SU-DHL-6 (cell line): ENCODE results near the gene KHDC4.

Experiments
- H2AFZ ChIP-seq: fragments of 200-600 bp; sonication (generic); 2 replicates; pipeline ENCODE4 v1.6.1; 2014; ENCODE audit warnings: low read depth, mild to moderate bottlenecking, moderate library complexity, mixed read lengths, antibody characterized with exemption, low read length; ENCODE audit not compliant: severe bottlenecking
- H3F3A ChIP-seq: fragments of 200-600 bp; shearing (Covaris generic); 2 replicates; pipeline ENCODE4 v1.6.0; 2016; ENCODE audit warnings: antibody characterized with exemption, mild to moderate bottlenecking; ENCODE audit not compliant: insufficient read depth
- H3K27ac ChIP-seq: fragments of 200-600 bp; sonication (generic); 2 replicates; pipeline ENCODE4 v1.5.1; 2016; ENCODE audit warnings: low read depth, mild to moderate bottlenecking, low read length, moderate library complexity, mixed read lengths
- H3K27me3 ChIP-seq: fragments of 200-600 bp; sonication (generic), shearing (Covaris generic); 2 replicates; pipeline ENCODE4 v1.6.0; 2014; ENCODE audit warnings: mild to moderate bottlenecking, low read length
- H3K36me3 ChIP-seq: fragments of 200-600 bp; sonication (generic); 2 replicates; pipeline ENCODE4 v1.6.1; 2014; ENCODE audit warnings: mild to moderate bottlenecking, low read length, mixed read lengths
- H3K4me2 ChIP-seq: fragments of 300-600, 200-600 bp; shearing (Covaris generic), sonication (generic); 2 replicates; pipeline ENCODE4 v1.6.0; 2014; ENCODE audit warnings: low read length, low read depth, mild to moderate bottlenecking; ENCODE audit not compliant: poor library complexity, severe bottlenecking
- H3K4me3 ChIP-seq: fragments of 200-600 bp; sonication (generic); 2 replicates; pipeline ENCODE4 v1.5.1; 2014; ENCODE audit warnings: antibody characterized with exemption, low read length, mild to moderate bottlenecking, mixed read lengths; ENCODE audit not compliant: insufficient read depth, poor library complexity, severe bottlenecking
- H3K79me2 ChIP-seq: fragments of 200-600 bp; sonication (generic); 2 replicates; pipeline ENCODE4 v1.6.1; 2014; ENCODE audit warnings: mild to moderate bottlenecking, low read length, moderate library complexity; ENCODE audit not compliant: insufficient read depth
- H3K9ac ChIP-seq: fragments of 200-600 bp; sonication (generic); 2 replicates; pipeline ENCODE4 v1.7.0; 2014; ENCODE audit warnings: mild to moderate bottlenecking, low read length
- H3K9me2 ChIP-seq: fragments of 200-600 bp; sonication (generic); replicated peaks from 2 replicates; pipeline ENCODE4 v1.6.1; 2014; ENCODE audit warnings: low read length; ENCODE audit not compliant: insufficient read depth
- H3K9me3 ChIP-seq: fragments of 200-600 bp; sonication (generic); 2 replicates; pipeline ENCODE4 v1.6.1; 2014; ENCODE audit warnings: low read length, mixed read lengths; ENCODE audit not compliant: insufficient read depth
- H4K20me1 ChIP-seq: fragments of 200-600 bp; sonication (generic); 2 replicates; pipeline ENCODE4 v1.6.1; 2014; ENCODE audit warnings: low read depth, mild to moderate bottlenecking, antibody characterized with exemption, low read length, moderate library complexity, mixed read lengths
- EZH2phosphoT487 ChIP-seq: fragments of 200-600 bp; sonication (generic), shearing (Covaris generic); conservative IDR thresholded peaks from 2 replicates; pipeline ENCODE4 v1.6.1; 2018; ENCODE audit warnings: mild to moderate bottlenecking, antibody characterized with exemption, low read length, moderate library complexity, mixed read lengths
- TF ChIP-seq, protein P1 (sequence below): fragments of 200-600 bp; sonication (generic); IDR thresholded peaks from one replicate; pipeline ENCODE4 v1.5.1; 2017; ENCODE audit warnings: antibody characterized with exemption, mild to moderate bottlenecking, low read length, moderate library complexity; ENCODE audit not compliant: insufficient read depth, poor library complexity, severe bottlenecking

KHDC4 gene

DNA sequence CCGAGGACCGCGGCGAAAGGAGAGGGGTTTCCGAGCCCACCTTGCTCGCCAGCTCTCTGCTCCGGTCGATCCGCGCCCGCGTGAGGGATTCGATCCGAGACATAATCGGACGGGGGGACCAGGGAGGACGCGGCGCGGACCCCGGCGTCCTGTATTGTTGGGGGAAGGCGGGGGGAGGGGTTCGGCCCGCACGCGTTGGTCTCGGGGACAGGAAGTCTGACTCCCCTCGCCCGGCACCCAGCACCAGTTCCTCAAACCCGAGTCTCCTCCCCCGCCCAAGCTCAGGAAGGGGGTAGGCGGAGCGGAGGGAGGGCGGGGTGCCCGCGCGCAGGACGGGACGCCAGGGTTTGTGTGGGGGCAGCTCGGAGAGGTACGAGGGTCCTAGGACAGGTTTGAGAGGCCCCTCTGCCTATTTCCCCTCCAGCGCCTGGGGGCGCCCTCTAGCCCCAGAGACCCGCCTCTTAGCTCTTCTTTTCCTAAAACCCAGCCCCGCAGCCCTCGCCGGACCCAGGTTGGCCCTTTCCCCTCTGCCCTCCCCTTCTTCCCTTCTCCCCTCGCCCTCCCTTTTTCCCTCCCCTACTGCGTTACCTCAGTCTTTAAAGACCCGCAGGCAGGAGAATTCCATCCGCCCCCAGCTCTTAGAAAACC, 44.2 kb upstream of the KHDC4 start, which contains the start of gene ARHGEF2:
ARHGEF2 (minus strand) TSS at position 223 of the 648 bp plus-strand sequence; CDS start at position 103, 120 bp downstream.
- H3K9me2 ChIP-seq = no peaks in the 10 kb centered on the region
- peak within 1 kb of the TSS; percentile 97 for H3K27ac ChIP-seq
- H3K9me3 ChIP-seq = no peaks in the 10 kb centered on the region
- peak within 1 kb of the TSS; percentile 94 for H3K4me3 ChIP-seq
- no peak for TF ChIP-seq EZH2phosphoT487
- TF ChIP-seq, protein P1, sequence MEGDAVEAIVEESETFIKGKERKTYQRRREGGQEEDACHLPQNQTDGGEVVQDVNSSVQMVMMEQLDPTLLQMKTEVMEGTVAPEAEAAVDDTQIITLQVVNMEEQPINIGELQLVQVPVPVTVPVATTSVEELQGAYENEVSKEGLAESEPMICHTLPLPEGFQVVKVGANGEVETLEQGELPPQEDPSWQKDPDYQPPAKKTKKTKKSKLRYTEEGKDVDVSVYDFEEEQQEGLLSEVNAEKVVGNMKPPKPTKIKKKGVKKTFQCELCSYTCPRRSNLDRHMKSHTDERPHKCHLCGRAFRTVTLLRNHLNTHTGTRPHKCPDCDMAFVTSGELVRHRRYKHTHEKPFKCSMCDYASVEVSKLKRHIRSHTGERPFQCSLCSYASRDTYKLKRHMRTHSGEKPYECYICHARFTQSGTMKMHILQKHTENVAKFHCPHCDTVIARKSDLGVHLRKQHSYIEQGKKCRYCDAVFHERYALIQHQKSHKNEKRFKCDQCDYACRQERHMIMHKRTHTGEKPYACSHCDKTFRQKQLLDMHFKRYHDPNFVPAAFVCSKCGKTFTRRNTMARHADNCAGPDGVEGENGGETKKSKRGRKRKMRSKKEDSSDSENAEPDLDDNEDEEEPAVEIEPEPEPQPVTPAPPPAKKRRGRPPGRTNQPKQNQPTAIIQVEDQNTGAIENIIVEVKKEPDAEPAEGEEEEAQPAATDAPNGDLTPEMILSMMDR = peak; percentile 59
- peak within 1 kb of the TSS; percentile 95 for H3K4me2 ChIP-seq
- peaks cover 35% of the 10 kb centered on the region for H3F3A ChIP-seq
- H3K9ac ChIP-seq = peak within 1 kb of the TSS; percentile 90
- no peaks in the 10 kb centered on the region for H3K36me3 ChIP-seq
- peak within 1 kb of the TSS; percentile 47 for H2AFZ ChIP-seq
- no peaks in the 10 kb centered on the region for H3K27me3 ChIP-seq
- no peaks in the 10 kb centered on the region; the same call in 1 of the 2 replicates for H4K20me1 ChIP-seq
- H3K79me2 ChIP-seq = peaks cover 57% of the 10 kb centered on the region

DNA sequence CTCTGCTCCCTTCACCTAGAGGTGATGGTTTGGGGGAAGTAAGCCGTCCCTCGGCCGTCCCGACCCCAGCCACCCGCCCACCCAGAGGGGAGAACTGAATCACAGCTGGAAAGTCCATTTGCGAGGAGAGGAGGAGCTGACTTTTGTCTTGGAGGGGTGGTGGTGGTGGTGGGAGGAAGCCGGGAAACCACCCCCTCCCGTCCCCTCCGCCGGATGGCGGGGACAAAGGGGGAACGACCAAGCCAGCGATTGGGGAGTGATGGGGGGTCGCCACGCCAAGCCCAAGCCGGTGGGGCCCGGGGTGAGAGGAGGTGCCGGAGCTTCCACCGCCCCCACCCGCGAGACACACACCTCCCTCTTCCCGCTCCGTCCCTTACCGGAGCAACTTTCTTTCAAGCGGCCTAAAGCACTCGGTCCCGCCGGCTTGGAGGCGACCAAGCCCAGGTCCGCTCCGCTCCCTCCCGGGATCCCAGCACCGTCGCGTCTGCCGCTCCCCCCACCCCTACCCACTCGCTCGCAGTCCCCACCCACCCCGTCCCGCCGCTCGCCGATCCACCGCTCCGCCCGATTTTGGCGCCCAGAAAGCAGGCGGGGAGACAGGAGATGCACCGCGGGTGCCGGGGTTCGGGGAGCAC, 43.6 kb upstream of the KHDC4 start:
- no peaks in the 10 kb centered on the region for H3K36me3 ChIP-seq
- no peaks in the 10 kb centered on the region for H3K27me3 ChIP-seq
- no peak for TF ChIP-seq EZH2phosphoT487
- TF ChIP-seq, protein P1 = no peak
- peak overlapping the region; percentile 47 for H2AFZ ChIP-seq
- peaks cover 63% of the 10 kb centered on the region for H3K79me2 ChIP-seq
- peak overlapping the region; percentile 94 for H3K4me3 ChIP-seq
- H3K9ac ChIP-seq = peak overlapping the region; percentile 90
- no peaks in the 10 kb centered on the region for H3K9me2 ChIP-seq
- H4K20me1 ChIP-seq = no peaks in the 10 kb centered on the region; the same call in 1 of the 2 replicates
- H3K9me3 ChIP-seq = no peaks in the 10 kb centered on the region
- H3K27ac ChIP-seq = peak overlapping the region; percentile 97
- H3K4me2 ChIP-seq = peak overlapping the region; percentile 95
- peaks cover 35% of the 10 kb centered on the region for H3F3A ChIP-seq

DNA sequence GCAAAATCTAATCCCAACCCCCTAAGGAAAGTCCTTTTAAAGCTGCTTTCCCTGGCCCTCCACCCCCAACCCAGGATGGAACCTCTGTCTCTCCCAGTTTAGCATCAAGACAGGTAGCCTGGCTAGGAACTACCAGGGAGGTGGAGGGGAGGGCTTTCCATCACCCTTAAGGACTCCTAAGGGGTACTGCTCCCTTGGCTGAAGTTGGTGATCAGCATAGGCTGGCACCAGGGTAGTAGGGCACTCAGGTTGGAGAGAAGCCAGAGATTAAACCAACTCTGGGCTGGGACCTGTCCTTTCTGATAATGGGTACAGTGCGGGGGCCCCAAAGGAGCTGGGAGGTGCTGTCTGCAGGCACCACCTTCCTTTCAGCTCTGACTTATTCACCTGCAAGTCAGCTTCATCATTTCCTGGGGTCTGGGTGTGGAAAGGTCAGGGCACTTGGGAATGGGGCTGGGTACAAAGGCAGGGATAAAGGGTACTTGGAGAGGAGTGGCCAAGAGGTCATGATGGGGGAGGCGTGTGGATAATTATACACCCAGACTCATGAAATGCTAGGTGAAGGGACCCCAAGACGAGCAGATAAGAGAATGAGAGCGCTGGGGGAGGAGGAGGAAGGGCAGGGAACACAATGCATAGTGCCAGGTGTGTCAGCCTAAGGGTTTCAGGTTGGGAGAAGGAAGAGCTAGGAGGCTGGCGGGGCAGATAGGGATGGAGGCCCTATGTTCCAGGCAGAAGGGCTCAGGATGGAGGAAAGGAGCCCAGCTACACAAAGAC, 42.9 kb upstream of the KHDC4 start:
- Histone ChIP-seq H3K9me2 (no peaks in the 10 kb centered on the region), H3K4me2 (peak overlapping the region; percentile 95), H3K9ac (peak overlapping the region; percentile 90), H3K27me3 (no peaks in the 10 kb centered on the region), H3F3A (peaks cover 30% of the 10 kb centered on the region), H3K9me3 (no peaks in the 10 kb centered on the region), H3K36me3 (no peaks in the 10 kb centered on the region), H3K79me2 (peaks cover 70% of the 10 kb centered on the region), H2AFZ (no peak overlapping the region), H3K4me3 (peak overlapping the region; percentile 94), H3K27ac (peak overlapping the region; percentile 97), H4K20me1 (no peaks in the 10 kb centered on the region; the same call in 1 of the 2 replicates)
- TF ChIP-seq, protein P1 = no peak
- no peak for TF ChIP-seq EZH2phosphoT487
